ENCODE data around the gene DZIP1L. TPM values are rescaled to one million over a fixed set of nuclear protein-coding genes. Genes with fewer than 3 reads are reported as not detected.
"Not testable (repeated sequence)": the region's sequence is repeated elsewhere in the genome, so short reads cannot be mapped to it uniquely, and the experiment has no call there.

The DZIP1L gene, protein sequence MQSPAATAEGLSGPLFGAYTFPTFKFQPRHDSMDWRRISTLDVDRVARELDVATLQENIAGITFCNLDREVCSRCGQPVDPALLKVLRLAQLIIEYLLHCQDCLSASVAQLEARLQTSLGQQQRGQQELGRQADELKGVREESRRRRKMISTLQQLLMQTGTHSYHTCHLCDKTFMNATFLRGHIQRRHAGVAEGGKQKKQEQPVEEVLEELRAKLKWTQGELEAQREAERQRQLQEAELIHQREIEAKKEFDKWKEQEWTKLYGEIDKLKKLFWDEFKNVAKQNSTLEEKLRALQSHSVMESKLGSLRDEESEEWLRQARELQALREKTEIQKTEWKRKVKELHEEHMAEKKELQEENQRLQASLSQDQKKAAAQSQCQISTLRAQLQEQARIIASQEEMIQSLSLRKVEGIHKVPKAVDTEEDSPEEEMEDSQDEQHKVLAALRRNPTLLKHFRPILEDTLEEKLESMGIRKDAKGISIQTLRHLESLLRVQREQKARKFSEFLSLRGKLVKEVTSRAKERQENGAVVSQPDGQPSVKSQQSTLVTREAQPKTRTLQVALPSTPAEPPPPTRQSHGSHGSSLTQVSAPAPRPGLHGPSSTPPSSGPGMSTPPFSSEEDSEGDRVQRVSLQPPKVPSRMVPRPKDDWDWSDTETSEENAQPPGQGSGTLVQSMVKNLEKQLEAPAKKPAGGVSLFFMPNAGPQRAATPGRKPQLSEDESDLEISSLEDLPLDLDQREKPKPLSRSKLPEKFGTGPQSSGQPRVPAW
- total RNA-seq, result not detected

- peaks cover 34% of the 10 kb centered on the region for H3K27me3 Mint-ChIP-seq (ENCODE audit: low read depth)
Observed at GRCh38 chr3:138114988-138115971, at the start of gene DZIP1L. Gene DZIP1L, minus strand, starts transcription at chr3:138115608. Its CDS starts 11,637 bp downstream, at chr3:138103971.

GRCh38 chr3:138165061-138165460, 49.7 kb upstream of the DZIP1L start:
- no peaks in the 10 kb centered on the region for H3K4me1 Mint-ChIP-seq (ENCODE audit: low read depth)
- DNase-seq (no peak), ATAC-seq (no peak)
- H3K36me3 Mint-ChIP-seq (ENCODE audit: low read depth), result peaks cover 68% of the 10 kb centered on the region
- no peak overlapping the region for H3K27ac Mint-ChIP-seq
- no peak overlapping the region for H3K4me3 Mint-ChIP-seq
- no peaks in the 10 kb centered on the region for H3K9me3 Mint-ChIP-seq (ENCODE audit: insufficient read depth)
- ChIA-PET CTCF (interaction anchor here (0.8 kb wide), 1 partner anchor 253 kb away, joined by 3 read pairs; no protein-coding TSS in a partner anchor), POLR2A (no interaction called here)
- H3K27me3 Mint-ChIP-seq (ENCODE audit: low read depth), result no peaks in the 10 kb centered on the region

More at GRCh38 chr3:138114988-138115971, at the start of gene DZIP1L:
- Mint-ChIP-seq H3K4me3 (peak within 1 kb of the TSS; percentile 73), H3K9me3 (ENCODE audit: insufficient read depth) (no peaks in the 10 kb centered on the region), H3K27ac (no peak within 1 kb of the TSS), H3K4me1 (ENCODE audit: low read depth) (peaks cover 8% of the 10 kb centered on the region), H3K36me3 (ENCODE audit: low read depth) (no peaks in the 10 kb centered on the region)
- CTCF ChIA-PET, result interaction anchor here (0.6 to 0.8 kb wide), 4 partner anchors 33 to 48 kb away, joined by 3 read pairs; no protein-coding TSS in a partner anchor
- peak; percentile 98 for ATAC-seq
- POLR2A ChIA-PET, result interaction anchor here (0.6 kb wide), 1 partner anchor 568 kb away, joined by 4 read pairs; no protein-coding TSS in a partner anchor
- DNase-seq, result peak; percentile 29

GRCh38 chr3:138157743-138158142, 42.3 kb upstream of the DZIP1L start:
- H3K36me3 Mint-ChIP-seq (ENCODE audit: low read depth), result peaks cover 20% of the 10 kb centered on the region
- H3K27ac Mint-ChIP-seq, result no peak overlapping the region
- H3K4me1 Mint-ChIP-seq (ENCODE audit: low read depth), result no peaks in the 10 kb centered on the region
- H3K9me3 Mint-ChIP-seq (ENCODE audit: insufficient read depth), result no peaks in the 10 kb centered on the region
- ChIA-PET CTCF (no interaction called here), POLR2A (no interaction called here)
- no peak for ATAC-seq
- no peak overlapping the region for H3K4me3 Mint-ChIP-seq
- H3K27me3 Mint-ChIP-seq (ENCODE audit: low read depth), result no peaks in the 10 kb centered on the region
- DNase-seq, result no peak

GRCh38 chr3:138154534-138154933, 39.1 kb upstream of the DZIP1L start:
- Mint-ChIP-seq H3K4me3 (no peak overlapping the region), H3K9me3 (ENCODE audit: insufficient read depth) (no peaks in the 10 kb centered on the region), H3K36me3 (ENCODE audit: low read depth) (no peaks in the 10 kb centered on the region), H3K27ac (no peak overlapping the region), H3K27me3 (ENCODE audit: low read depth) (no peaks in the 10 kb centered on the region), H3K4me1 (ENCODE audit: low read depth) (no peaks in the 10 kb centered on the region)
- DNase-seq (no peak), ATAC-seq (no peak)
- CTCF ChIA-PET, result no interaction called here
- POLR2A ChIA-PET, result no interaction called here

DNA sequence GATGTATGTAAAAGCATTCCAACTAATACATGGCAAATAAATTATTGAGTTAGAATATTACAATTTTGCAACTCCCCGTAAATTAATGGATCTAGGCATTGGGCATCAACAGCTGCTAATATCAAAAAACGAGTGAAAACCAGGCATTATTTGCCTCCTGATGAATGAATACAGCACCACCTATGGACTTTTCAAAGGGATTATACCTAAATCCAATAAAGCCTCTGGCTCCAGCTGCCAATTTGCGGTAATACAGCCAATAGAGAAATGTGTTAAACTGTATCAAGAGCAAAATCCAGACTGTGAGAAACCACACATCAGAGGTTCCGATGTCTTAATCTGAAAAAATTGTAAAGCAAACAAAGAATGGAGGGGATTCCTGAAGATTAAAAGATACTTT, 33.1 kb upstream of the DZIP1L start:
- CTCF ChIA-PET, result no interaction called here
- no peak overlapping the region for H3K4me3 Mint-ChIP-seq
- no peaks in the 10 kb centered on the region for H3K4me1 Mint-ChIP-seq (ENCODE audit: low read depth)
- no peaks in the 10 kb centered on the region for H3K36me3 Mint-ChIP-seq (ENCODE audit: low read depth)
- ATAC-seq (no peak), DNase-seq (no peak)
- H3K27ac Mint-ChIP-seq, result no peak overlapping the region
- no peaks in the 10 kb centered on the region for H3K9me3 Mint-ChIP-seq (ENCODE audit: insufficient read depth)
- POLR2A ChIA-PET, result no interaction called here
- H3K27me3 Mint-ChIP-seq (ENCODE audit: low read depth), result peaks cover 8% of the 10 kb centered on the region

DNA sequence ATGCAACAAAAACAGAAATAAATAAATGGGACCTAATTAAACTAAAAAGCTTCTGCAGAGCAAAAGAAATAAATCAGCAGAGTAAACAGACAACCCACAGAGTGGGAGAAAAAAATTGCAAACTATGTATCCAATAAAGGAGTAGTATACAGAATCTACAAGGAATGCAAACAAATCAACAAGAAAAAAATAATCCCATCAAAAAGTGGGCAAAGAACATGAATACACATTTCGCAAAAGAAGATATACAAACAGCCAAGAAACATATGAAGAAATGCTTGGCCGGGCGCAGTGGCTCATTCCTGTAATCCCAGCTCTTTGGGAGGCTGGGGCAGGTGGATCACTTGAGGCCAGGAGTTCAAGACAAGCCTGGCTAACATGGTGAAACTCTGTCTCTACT, 26.8 kb upstream of the DZIP1L start:
- CTCF ChIA-PET; H3K4me3 Mint-ChIP-seq; H3K36me3 Mint-ChIP-seq (ENCODE audit: low read depth); POLR2A ChIA-PET; H3K27ac Mint-ChIP-seq; ATAC-seq; DNase-seq; H3K9me3 Mint-ChIP-seq (ENCODE audit: insufficient read depth); H3K4me1 Mint-ChIP-seq (ENCODE audit: low read depth): not testable (repeated sequence)
- H3K27me3 Mint-ChIP-seq (ENCODE audit: low read depth), result peaks cover 16% of the 10 kb centered on the region

DNA sequence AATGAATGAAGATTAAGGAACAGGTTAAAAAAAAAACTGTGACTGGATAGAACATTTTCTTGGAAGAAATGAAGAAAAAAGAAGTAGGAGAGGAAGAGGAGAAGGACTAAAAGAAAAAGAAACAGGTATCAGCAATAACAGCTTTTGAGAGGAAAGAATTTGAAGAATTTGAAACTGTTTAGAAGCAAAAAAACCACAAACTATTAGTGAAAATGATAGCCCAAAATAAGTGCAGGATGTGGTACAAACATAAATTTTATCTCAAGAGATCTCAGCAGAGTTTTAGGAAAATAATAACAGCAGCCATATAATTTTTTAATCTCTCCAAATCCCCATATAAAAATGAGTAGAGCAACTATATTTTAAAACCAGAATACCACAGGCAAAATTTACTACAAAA, 25.5 kb upstream of the DZIP1L start:
- Mint-ChIP-seq H3K4me1 (ENCODE audit: low read depth) (no peaks in the 10 kb centered on the region), H3K36me3 (ENCODE audit: low read depth) (no peaks in the 10 kb centered on the region), H3K27ac (no peak overlapping the region), H3K27me3 (ENCODE audit: low read depth) (peaks cover 25% of the 10 kb centered on the region), H3K9me3 (ENCODE audit: insufficient read depth) (no peaks in the 10 kb centered on the region), H3K4me3 (no peak overlapping the region)
- ATAC-seq (no peak), DNase-seq (no peak)
- CTCF ChIA-PET, result no interaction called here
- POLR2A ChIA-PET, result no interaction called here

GRCh38 chr3:138139691-138140090, 24.3 kb upstream of the DZIP1L start:
- no peaks in the 10 kb centered on the region for H3K36me3 Mint-ChIP-seq (ENCODE audit: low read depth)
- CTCF ChIA-PET, result no interaction called here
- DNase-seq, result no peak
- H3K4me1 Mint-ChIP-seq (ENCODE audit: low read depth), result no peaks in the 10 kb centered on the region
- no peaks in the 10 kb centered on the region for H3K9me3 Mint-ChIP-seq (ENCODE audit: insufficient read depth)
- POLR2A ChIA-PET, result interaction anchor here (0.6 kb wide), 1 partner anchor 189 kb away, joined by 3 read pairs; no protein-coding TSS in a partner anchor
- peaks cover 19% of the 10 kb centered on the region for H3K27me3 Mint-ChIP-seq (ENCODE audit: low read depth)
- H3K4me3 Mint-ChIP-seq, result no peak overlapping the region
- H3K27ac Mint-ChIP-seq, result no peak overlapping the region
- no peak for ATAC-seq

GRCh38 chr3:138137861-138138260, 22.5 kb upstream of the DZIP1L start:
- Mint-ChIP-seq H3K27ac (no peak overlapping the region), H3K4me1 (ENCODE audit: low read depth) (no peaks in the 10 kb centered on the region), H3K9me3 (ENCODE audit: insufficient read depth) (no peaks in the 10 kb centered on the region), H3K36me3 (ENCODE audit: low read depth) (no peaks in the 10 kb centered on the region), H3K27me3 (ENCODE audit: low read depth) (peaks cover 17% of the 10 kb centered on the region), H3K4me3 (no peak overlapping the region)
- ChIA-PET CTCF (no interaction called here), POLR2A (no interaction called here)
- ATAC-seq (no peak), DNase-seq (no peak)

DNA sequence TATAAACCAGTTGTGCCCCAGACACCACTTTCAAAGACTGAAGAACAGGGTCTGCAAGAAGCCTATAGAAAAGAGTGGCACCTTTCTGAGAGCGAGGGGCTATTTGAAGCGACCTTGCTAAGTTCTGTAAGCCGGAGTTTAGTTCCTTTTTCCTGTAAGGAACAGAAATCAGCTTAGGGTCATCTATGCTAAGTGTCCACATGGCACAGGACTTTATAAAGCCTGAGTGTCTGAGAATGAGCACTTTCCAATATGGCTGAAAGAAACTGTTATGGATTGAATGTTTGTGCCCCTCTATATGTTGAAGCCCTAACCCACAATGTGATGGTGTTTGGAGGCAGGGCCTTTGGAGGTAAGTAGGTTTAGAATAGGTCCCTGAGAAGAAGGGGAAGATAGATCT, 20.8 kb upstream of the DZIP1L start:
- no peaks in the 10 kb centered on the region for H3K36me3 Mint-ChIP-seq (ENCODE audit: low read depth)
- CTCF ChIA-PET, result no interaction called here
- H3K27me3 Mint-ChIP-seq (ENCODE audit: low read depth), result peaks cover 22% of the 10 kb centered on the region
- POLR2A ChIA-PET, result no interaction called here
- no peak overlapping the region for H3K4me3 Mint-ChIP-seq
- H3K9me3 Mint-ChIP-seq (ENCODE audit: insufficient read depth), result no peaks in the 10 kb centered on the region
- H3K27ac Mint-ChIP-seq, result no peak overlapping the region
- ATAC-seq, result no peak
- no peak for DNase-seq
- no peaks in the 10 kb centered on the region for H3K4me1 Mint-ChIP-seq (ENCODE audit: low read depth)

DNA sequence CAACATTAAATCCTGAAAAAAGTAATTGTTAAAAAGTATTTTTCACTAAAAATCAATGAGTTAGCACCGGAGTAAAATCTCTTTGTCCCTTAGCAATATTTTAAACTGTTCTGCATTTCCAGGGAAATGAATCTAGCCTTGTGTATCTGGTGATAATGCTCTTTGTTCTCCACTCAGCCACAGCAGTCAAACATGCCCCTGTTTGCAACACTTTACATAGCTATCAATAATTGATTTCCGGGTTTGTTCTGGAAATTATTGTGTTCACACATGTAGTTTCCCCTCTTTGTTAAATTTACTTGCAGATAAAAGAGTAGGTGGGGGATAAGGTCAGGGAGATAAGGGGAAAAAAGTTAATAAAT, 20.4 kb upstream of the DZIP1L start:
- no peak overlapping the region for H3K27ac Mint-ChIP-seq
- no peaks in the 10 kb centered on the region for H3K9me3 Mint-ChIP-seq (ENCODE audit: insufficient read depth)
- no peak for DNase-seq
- no peaks in the 10 kb centered on the region for H3K36me3 Mint-ChIP-seq (ENCODE audit: low read depth)
- POLR2A ChIA-PET, result no interaction called here
- no peak overlapping the region for H3K4me3 Mint-ChIP-seq
- CTCF ChIA-PET, result no interaction called here
- H3K4me1 Mint-ChIP-seq (ENCODE audit: low read depth), result no peaks in the 10 kb centered on the region
- peaks cover 24% of the 10 kb centered on the region for H3K27me3 Mint-ChIP-seq (ENCODE audit: low read depth)
- ATAC-seq, result no peak

Data from activated CD8-positive, alpha-beta T cell treated with anti-CD3 and anti-CD28 coated beads, Interleukin-2, amount 10 ng/mL, durations not matched to agents 7 days and 5 days (primary cell).